SK-N-SH (cell line): Measurements from ENCODE around the gene CAPN5. TPM values are rescaled to one million over a fixed set of nuclear protein-coding genes. Genes with fewer than 3 reads are reported as not detected.

Experiments
- CTCF ChIA-PET: fragments of 300-600, 350-600 bp; formaldehyde crosslinking; extraction: SDS; loops from one replicate; lab custom pipeline; 2021; lab: Yijun Ruan, JAX
- POLR2A ChIA-PET: fragments of 350-600 bp; sonication (Branson Sonifier 250); formaldehyde crosslinking; extraction: SDS; loops from one replicate; lab custom pipeline; 2020; ENCODE audit warnings: antibody characterized with exemption, inconsistent platforms; lab: Yijun Ruan, JAX
- DNase-seq: peaks from one replicate; pipeline ENCODE4 v3.0.0; 2012
- H2AFZ ChIP-seq: fragments of 200-600 bp; sonication (generic); 2 replicates; pipeline ENCODE4 v1.8.1; 2016; ENCODE audit warnings: antibody characterized with exemption, mild to moderate bottlenecking, low read depth
- H3F3A ChIP-seq: fragments of 200-600 bp; sonication (generic); replicated peaks from 2 replicates; pipeline ENCODE3; 2016; ENCODE audit warnings: antibody characterized with exemption, mild to moderate bottlenecking; ENCODE audit not compliant: insufficient read depth
- H3K27ac ChIP-seq, 2 experiments: fragments of 200-500 bp in 1 of 2; fragments of 200-600 bp in 1 of 2; sonication (Bioruptor generic) in 1 of 2; sonication (generic), shearing (Covaris generic) in 1 of 2; 2 replicates each; pipeline versions ENCODE4 v1.5.1 to v1.6.1; 2014 to 2016; ENCODE audit warnings: low read depth in 2 of 2, inconsistent platforms in 1 of 2, low read length in 1 of 2, mild to moderate bottlenecking in 1 of 2, mixed read lengths in 1 of 2
- H3K27me3 ChIP-seq: fragments of 200-600 bp; sonication (generic), shearing (Covaris generic); 2 replicates; pipeline ENCODE4 v1.6.1; 2016; ENCODE audit warnings: mixed run types; ENCODE audit not compliant: insufficient read depth
- H3K36me3 ChIP-seq, 2 experiments: fragments of 200-500 bp in 1 of 2; fragments of 200-600 bp in 1 of 2; sonication (Bioruptor generic) in 1 of 2; sonication (generic) in 1 of 2; replicated peaks in 1 of 2; 2 replicates each; pipeline versions ENCODE3 to v1.5.1; 2014 to 2016; ENCODE audit warnings: low read length in 1 of 2, mild to moderate bottlenecking in 1 of 2; ENCODE audit not compliant: insufficient read depth in 2 of 2, control insufficient read depth in 1 of 2
- H3K4me1 ChIP-seq, 2 experiments: fragments of 200-500 bp in 1 of 2; fragments of 200-600 bp in 1 of 2; sonication (Bioruptor generic) in 1 of 2; sonication (generic), shearing (Covaris generic) in 1 of 2; 2 replicates each; pipeline versions ENCODE4 v1.5.1 to v1.6.1; 2014 to 2016; ENCODE audit warnings: low read depth in 1 of 2, low read length in 1 of 2, mixed run types in 1 of 2; ENCODE audit not compliant: insufficient read depth in 2 of 2, control insufficient read depth in 1 of 2
- H3K4me2 ChIP-seq: fragments of 200-600 bp; sonication (generic), shearing (Covaris generic); 2 replicates; pipeline ENCODE4 v1.6.1; 2017; ENCODE audit warnings: mixed run types
- H3K4me3 ChIP-seq, 2 experiments: fragments of 200-500 bp in 1 of 2; fragments of 200-600 bp in 1 of 2; sonication (Bioruptor generic) in 1 of 2; sonication (generic), shearing (Covaris generic) in 1 of 2; 2 replicates each; pipeline versions ENCODE4 v1.5.1 to v1.8.1; 2014 to 2016; ENCODE audit warnings: low read depth in 2 of 2, inconsistent platforms in 1 of 2, low read length in 1 of 2, mild to moderate bottlenecking in 1 of 2, mixed read lengths in 1 of 2, moderate library complexity in 1 of 2
- H3K79me2 ChIP-seq: fragments of 200-600 bp; sonication (generic); 2 replicates; pipeline ENCODE4 v1.8.1; 2017; ENCODE audit warnings: mild to moderate bottlenecking; ENCODE audit not compliant: insufficient read depth
- H3K9ac ChIP-seq: fragments of 200-600 bp; sonication (generic); 2 replicates; pipeline ENCODE4 v1.6.1; 2017; ENCODE audit warnings: mixed run types
- H3K9me2 ChIP-seq: fragments of 200-600 bp; sonication (generic); 2 replicates; pipeline ENCODE4 v1.6.1; 2017; ENCODE audit warnings: mixed run types
- H3K9me3 ChIP-seq: fragments of 200-600 bp; sonication (generic); 2 replicates; pipeline ENCODE4 v1.6.1; 2017; ENCODE audit warnings: mixed run types, mild to moderate bottlenecking, moderate library complexity
- H4K20me1 ChIP-seq: fragments of 200-600 bp; sonication (generic); 2 replicates; pipeline ENCODE4 v1.6.1; 2017; ENCODE audit warnings: mild to moderate bottlenecking, mixed run types; ENCODE audit not compliant: insufficient read depth
- CTCF ChIP-seq: fragments of 200-600 bp; sonication (generic); IDR thresholded peaks from 2 replicates; pipeline ENCODE4 v1.6.1; 2017; ENCODE audit warnings: antibody characterized with exemption, mild to moderate bottlenecking, moderate library complexity
- ELF1 ChIP-seq: IDR thresholded peaks from 2 replicates; pipeline ENCODE4 v1.4.0; 2012
- EZH2phosphoT487 ChIP-seq: fragments of 200-600 bp; sonication (generic); IDR thresholded peaks from 2 replicates; pipeline ENCODE4 v1.6.1; 2017; ENCODE audit warnings: low read depth, mixed run types, mild to moderate bottlenecking, antibody characterized with exemption, moderate library complexity, borderline replicate concordance
- FOXJ3 ChIP-seq: sonication (generic); formaldehyde crosslinking; IDR thresholded peaks from 2 replicates; pipeline ENCODE4 v1.5.1; 2020; ENCODE audit warnings: mild to moderate bottlenecking, missing genetic modification reagents
- GABPA ChIP-seq: IDR thresholded peaks from 2 replicates; pipeline ENCODE4 v1.4.0; 2012; ENCODE audit warnings: low read depth, mild to moderate bottlenecking
- MAX ChIP-seq: IDR thresholded peaks from 2 replicates; pipeline ENCODE4 v1.4.0; 2012; ENCODE audit warnings: low read depth
- MXI1 ChIP-seq: IDR thresholded peaks from 2 replicates; pipeline ENCODE4 v1.6.1; 2012; ENCODE audit warnings: mild to moderate bottlenecking, low read depth, low read length, improper control_type of control experiment
- NRF1 ChIP-seq: IDR thresholded peaks from 2 replicates; pipeline ENCODE4 v1.6.1; 2012; ENCODE audit warnings: low read depth, mild to moderate bottlenecking, low read length
- RFX5 ChIP-seq: IDR thresholded peaks from 2 replicates; pipeline ENCODE4 v1.6.1; 2012; ENCODE audit warnings: mild to moderate bottlenecking, improper control_type of control experiment, low read length
- SMC3 ChIP-seq: IDR thresholded peaks from 2 replicates; pipeline ENCODE4 v1.6.1; 2012; ENCODE audit warnings: low read depth, low read length, improper control_type of control experiment
- TCF12 ChIP-seq: IDR thresholded peaks from 2 replicates; pipeline ENCODE4 v1.4.0; 2012
- TEAD4 ChIP-seq: IDR thresholded peaks from 2 replicates; pipeline ENCODE4 v1.4.0; 2012; ENCODE audit warnings: mild to moderate bottlenecking, borderline replicate concordance; ENCODE audit not compliant: insufficient read depth
- YY1 ChIP-seq: IDR thresholded peaks from 2 replicates; pipeline ENCODE4 v1.4.0; 2012; ENCODE audit warnings: low read depth, mild to moderate bottlenecking
- ZBTB33 ChIP-seq: IDR thresholded peaks from 2 replicates; pipeline ENCODE4 v1.4.0; 2012; ENCODE audit warnings: low read depth, borderline replicate concordance
- WGBS: methylation state at CpG from one replicate; pipeline ENCODE4 v1.1.6; 2017; ENCODE audit warnings: low lambda C conversion rate; 5-methylcytosine and 5-hydroxymethylcytosine counted together
- polyA plus RNA-seq, 3 experiments: library from polyadenylated mRNA; depleted of rRNA; stranded (reverse); fragments of >200 nt; gene quantifications; 2 replicates each; pipeline ENCODE4 v1.2.3, GENCODE V29; 2012

Gene CAPN5
- polyA plus RNA-seq, 1 of the 3 experiments (the other 2 are of a cell fraction), result 33.1 TPM

GRCh38 chr11:77155556-77156130 is 88.9 kb downstream of the CAPN5 start:
- Histone ChIP-seq H2AFZ (no peak overlapping the region), H4K20me1 (no peaks in the 10 kb centered on the region), H3K9me3 (no peaks in the 10 kb centered on the region), H3K9ac (no peak overlapping the region), H3F3A (no peaks in the 10 kb centered on the region), H3K79me2 (no peaks in the 10 kb centered on the region), H3K4me3 (no peak overlapping the region), H3K36me3 (no peaks in the 10 kb centered on the region), H3K27me3 (no peaks in the 10 kb centered on the region), H3K27ac (no peak overlapping the region), H3K4me2 (no peak overlapping the region), H3K9me2 (no peaks in the 10 kb centered on the region), H3K4me1 (peaks cover 0 to 13% of the 10 kb centered on the region in 2 experiments; a peak in 1 of 4 replicates)
- 81% methylated on average over 13 of the region's 13 CpGs for WGBS
- ChIA-PET CTCF (interaction anchor here (1.2 to 2.5 kb wide), 5 partner anchors 28 to 392 kb away, joined by 3 to 15 read pairs (median 3); partner anchors contain the start of gene MYO7A), POLR2A (no interaction called here)
- DNase-seq, result no peak
- no peak for TF ChIP-seq MXI1
- no peak for TF ChIP-seq NRF1

GRCh38 chr11:77156396-77157195 is 89.8 kb downstream of the CAPN5 start:
- Histone ChIP-seq H2AFZ (no peak overlapping the region), H3K9me3 (no peaks in the 10 kb centered on the region), H3K79me2 (no peaks in the 10 kb centered on the region), H3K4me2 (no peak overlapping the region), H4K20me1 (no peaks in the 10 kb centered on the region), H3K27me3 (no peaks in the 10 kb centered on the region), H3K4me3 (no peak overlapping the region), H3F3A (no peaks in the 10 kb centered on the region), H3K27ac (no peak overlapping the region), H3K36me3 (no peaks in the 10 kb centered on the region), H3K9me2 (no peaks in the 10 kb centered on the region), H3K4me1 (peaks cover 0 to 13% of the 10 kb centered on the region in 2 experiments; a peak in 1 of 4 replicates), H3K9ac (no peak overlapping the region)
- WGBS, result 80% methylated on average over 22 of the region's 26 CpGs
- no peak for DNase-seq
- ChIA-PET CTCF (interaction anchor here (0.6 to 4.1 kb wide), 3 partner anchors 29 to 348 kb away, joined by 3 to 15 read pairs (median 11); partner anchors contain the start of gene MYO7A), POLR2A (no interaction called here)
- TF ChIP-seq MAX (no peak), YY1 (no peak), ELF1 (no peak), FOXJ3 (no peak), TEAD4 (no peak), EZH2phosphoT487 (no peak), RFX5 (no peak)

GRCh38 chr11:77158041-77158695 is 91.4 kb downstream of the CAPN5 start:
- Histone ChIP-seq H4K20me1 (no peaks in the 10 kb centered on the region), H3K4me2 (no peak overlapping the region), H3K9me2 (no peaks in the 10 kb centered on the region), H3F3A (no peaks in the 10 kb centered on the region), H3K79me2 (no peaks in the 10 kb centered on the region), H3K27me3 (no peaks in the 10 kb centered on the region), H3K9ac (no peak overlapping the region), H3K9me3 (no peaks in the 10 kb centered on the region), H3K4me3 (no peak overlapping the region), H3K4me1 (peaks cover 0 to 5% of the 10 kb centered on the region in 2 experiments; a peak in 1 of 4 replicates), H3K36me3 (no peaks in the 10 kb centered on the region), H3K27ac (no peak overlapping the region), H2AFZ (no peak overlapping the region)
- 50% methylated on average over 9 of the region's 19 CpGs for WGBS
- DNase-seq, result no peak
- ChIA-PET POLR2A (no interaction called here), CTCF (interaction anchor here (1.0 to 4.1 kb wide), 2 partner anchors 31 to 111 kb away, joined by 4 to 11 read pairs; partner anchors contain the start of gene MYO7A)
- TF ChIP-seq ZBTB33, result no peak
- no peak for TF ChIP-seq TCF12
- TF ChIP-seq CTCF, result no peak
- no peak for TF ChIP-seq SMC3
- no peak for TF ChIP-seq MAX
- TF ChIP-seq MXI1, result no peak
- no peak for TF ChIP-seq YY1
- no peak for TF ChIP-seq GABPA
